ENCODE results near the gene BFAR. TPM values are rescaled to one million over a fixed set of nuclear protein-coding genes. Genes with fewer than 3 reads are reported as not detected.
A peak's percentile ranks its signal among the peaks of the same experiment; 100 is the strongest.
"Not testable (repeated sequence)": the region's sequence is repeated elsewhere in the genome, so short reads cannot be mapped to it uniquely, and the experiment has no call there.

The BFAR gene
- total RNA-seq, 1 experiment from 2014 or later = 55.8 TPM

GRCh38 chr16:14629919-14630619 lies 2.7 kb upstream of the BFAR start, which contains the start of gene PARN:
TSS of gene PARN (minus strand) at chr16:14630260. CDS start at chr16:14630125, 135 bp downstream.
- Histone ChIP-seq H3K79me2 (ENCODE audit: low read length) (peaks cover 67% of the 10 kb centered on the region), H3K27me3 (ENCODE audit: low read length) (no peaks in the 10 kb centered on the region), H2AFZ (ENCODE audit: low read length) (peak within 1 kb of the TSS; percentile 84; the same call in 1 of the 2 replicates), H3K4me1 (ENCODE audit: low read length) (peaks cover 36% of the 10 kb centered on the region), H3K9me2 (replicated peaks; ENCODE audit: insufficient read depth, low read length) (no peaks in the 10 kb centered on the region), H3K9me3 (ENCODE audit: low read length) (no peaks in the 10 kb centered on the region), H3K9ac (ENCODE audit: low read length) (peak within 1 kb of the TSS; percentile 97), H3K36me3 (ENCODE audit: insufficient read depth, low read length) (peaks cover 26% of the 10 kb centered on the region), H4K20me1 (ENCODE audit: insufficient read depth, low read depth, low read length) (peaks cover 11% of the 10 kb centered on the region), H3K4me2 (ENCODE audit: low read depth, low read length, poor library complexity, severe bottlenecking) (peak within 1 kb of the TSS; percentile 85), H3K4me3 (ENCODE audit: low read length) (peak within 1 kb of the TSS; percentile 88), H3K27ac (ENCODE audit: low read length) (peak within 1 kb of the TSS; percentile 68)
- peak; percentile 99 for DNase-seq

- Histone ChIP-seq H3K36me3 (ENCODE audit: insufficient read depth, low read length) (peaks cover 23% of the 10 kb centered on the region), H3K4me3 (ENCODE audit: low read length) (peak overlapping the region; percentile 33; the same call in 1 of the 2 replicates), H3K4me1 (ENCODE audit: low read length) (peaks cover 36% of the 10 kb centered on the region)
These were observed 2.0 kb upstream of the BFAR start for GRCh38 chr16:14630620-14631330.

GRCh38 chr16:14634389-14634725 lies 1.6 kb downstream of the BFAR start:
- peaks cover 79% of the 10 kb centered on the region for H3K79me2 ChIP-seq (ENCODE audit: low read length)
- H3K36me3 ChIP-seq (ENCODE audit: insufficient read depth, low read length) = peaks cover 11% of the 10 kb centered on the region; the same call in 1 of the 2 replicates
- peaks cover 22% of the 10 kb centered on the region for H3K4me1 ChIP-seq (ENCODE audit: low read length)
- no peaks in the 10 kb centered on the region for H3K9me3 ChIP-seq (ENCODE audit: low read length)
- H3K27ac ChIP-seq (ENCODE audit: low read length) = no peak overlapping the region
- DNase-seq = no peak
- no peaks in the 10 kb centered on the region for H3K27me3 ChIP-seq (ENCODE audit: low read length)
- H3K4me3 ChIP-seq (ENCODE audit: low read length) = peak overlapping the region; percentile 86
- no peaks in the 10 kb centered on the region for H3K9me2 ChIP-seq (replicated peaks; ENCODE audit: insufficient read depth, low read length)
- H4K20me1 ChIP-seq (ENCODE audit: insufficient read depth, low read depth, low read length) = peaks cover 40% of the 10 kb centered on the region
- peak overlapping the region; percentile 97 for H3K9ac ChIP-seq (ENCODE audit: low read length)
- H3K4me2 ChIP-seq (ENCODE audit: low read depth, low read length, poor library complexity, severe bottlenecking) = peak overlapping the region; percentile 84
- H2AFZ ChIP-seq (ENCODE audit: low read length) = no peak overlapping the region

More at GRCh38 chr16:14630620-14631330, 2.0 kb upstream of the BFAR start:
- not testable (repeated sequence) for H3K9me3 ChIP-seq (ENCODE audit: low read length); DNase-seq; H3K9me2 ChIP-seq (replicated peaks; ENCODE audit: insufficient read depth, low read length); H3K27me3 ChIP-seq (ENCODE audit: low read length)
- Histone ChIP-seq H3K4me2 (ENCODE audit: low read depth, low read length, poor library complexity, severe bottlenecking) (peak overlapping the region; percentile 69), H3K9ac (ENCODE audit: low read length) (peak overlapping the region; percentile 56), H3K79me2 (ENCODE audit: low read length) (peaks cover 72% of the 10 kb centered on the region), H2AFZ (ENCODE audit: low read length) (peak overlapping the region; percentile 84; the same call in 1 of the 2 replicates), H4K20me1 (ENCODE audit: insufficient read depth, low read depth, low read length) (peaks cover 17% of the 10 kb centered on the region), H3K27ac (ENCODE audit: low read length) (peak overlapping the region; percentile 65)

GRCh38 chr16:14635395-14636165 lies 2.8 kb downstream of the BFAR start:
- H3K27me3 ChIP-seq (ENCODE audit: low read length) = no peaks in the 10 kb centered on the region
- no peak for DNase-seq
- H4K20me1 ChIP-seq (ENCODE audit: insufficient read depth, low read depth, low read length) = peaks cover 44% of the 10 kb centered on the region
- H3K9me2 ChIP-seq (replicated peaks; ENCODE audit: insufficient read depth, low read length) = no peaks in the 10 kb centered on the region
- H3K79me2 ChIP-seq (ENCODE audit: low read length) = peaks cover 85% of the 10 kb centered on the region
- no peaks in the 10 kb centered on the region for H3K9me3 ChIP-seq (ENCODE audit: low read length)
- H3K4me1 ChIP-seq (ENCODE audit: low read length) = peaks cover 19% of the 10 kb centered on the region
- peaks cover 11% of the 10 kb centered on the region; the same call in 1 of the 2 replicates for H3K36me3 ChIP-seq (ENCODE audit: insufficient read depth, low read length)
- no peak overlapping the region for H2AFZ ChIP-seq (ENCODE audit: low read length)
- H3K27ac ChIP-seq (ENCODE audit: low read length) = no peak overlapping the region
- no peak overlapping the region for H3K4me3 ChIP-seq (ENCODE audit: low read length)
- H3K4me2 ChIP-seq (ENCODE audit: low read depth, low read length, poor library complexity, severe bottlenecking) = no peak overlapping the region
- no peak overlapping the region for H3K9ac ChIP-seq (ENCODE audit: low read length)

- H3K36me3 ChIP-seq (ENCODE audit: insufficient read depth, low read length) = peaks cover 11% of the 10 kb centered on the region; the same call in 1 of the 2 replicates
- H3K4me2 ChIP-seq (ENCODE audit: low read depth, low read length, poor library complexity, severe bottlenecking); H2AFZ ChIP-seq (ENCODE audit: low read length); H3K9me2 ChIP-seq (replicated peaks; ENCODE audit: insufficient read depth, low read length); H3K4me3 ChIP-seq (ENCODE audit: low read length); H3K9ac ChIP-seq (ENCODE audit: low read length); H3K27ac ChIP-seq (ENCODE audit: low read length); DNase-seq; H3K27me3 ChIP-seq (ENCODE audit: low read length); H3K9me3 ChIP-seq (ENCODE audit: low read length): not testable (repeated sequence)
- peaks cover 50% of the 10 kb centered on the region for H4K20me1 ChIP-seq (ENCODE audit: insufficient read depth, low read depth, low read length)
- peaks cover 93% of the 10 kb centered on the region for H3K79me2 ChIP-seq (ENCODE audit: low read length)
- peaks cover 17% of the 10 kb centered on the region for H3K4me1 ChIP-seq (ENCODE audit: low read length)
These were observed 3.6 kb downstream of the BFAR start for GRCh38 chr16:14636179-14636950.

GRCh38 chr16:14636951-14637240 lies 4.1 kb downstream of the BFAR start:
- peaks cover 54% of the 10 kb centered on the region for H4K20me1 ChIP-seq (ENCODE audit: insufficient read depth, low read depth, low read length)
- not testable (repeated sequence) for H3K27me3 ChIP-seq (ENCODE audit: low read length)

GRCh38 chr16:14640538-14640937 lies 7.8 kb downstream of the BFAR start:
- Histone ChIP-seq H3K4me1 (ENCODE audit: low read length) (no peaks in the 10 kb centered on the region), H3K79me2 (ENCODE audit: low read length) (peaks cover 94% of the 10 kb centered on the region), H3K4me2 (ENCODE audit: low read depth, low read length, poor library complexity, severe bottlenecking) (no peak overlapping the region), H3K9ac (ENCODE audit: low read length) (no peak overlapping the region), H3K9me3 (ENCODE audit: low read length) (no peaks in the 10 kb centered on the region), H3K27me3 (ENCODE audit: low read length) (no peaks in the 10 kb centered on the region), H3K27ac (ENCODE audit: low read length) (no peak overlapping the region), H3K36me3 (ENCODE audit: insufficient read depth, low read length) (peaks cover 24% of the 10 kb centered on the region), H4K20me1 (ENCODE audit: insufficient read depth, low read depth, low read length) (peaks cover 49% of the 10 kb centered on the region), H3K4me3 (ENCODE audit: low read length) (no peak overlapping the region), H3K9me2 (replicated peaks; ENCODE audit: insufficient read depth, low read length) (no peaks in the 10 kb centered on the region), H2AFZ (ENCODE audit: low read length) (no peak overlapping the region)
- no peak for DNase-seq

More at GRCh38 chr16:14636951-14637240, 4.1 kb downstream of the BFAR start:
- H3K27ac ChIP-seq (ENCODE audit: low read length); H3K9me2 ChIP-seq (replicated peaks; ENCODE audit: insufficient read depth, low read length); H3K4me2 ChIP-seq (ENCODE audit: low read depth, low read length, poor library complexity, severe bottlenecking); H3K9ac ChIP-seq (ENCODE audit: low read length); H2AFZ ChIP-seq (ENCODE audit: low read length); DNase-seq; H3K9me3 ChIP-seq (ENCODE audit: low read length); H3K4me3 ChIP-seq (ENCODE audit: low read length): not testable (repeated sequence)
- H3K79me2 ChIP-seq (ENCODE audit: low read length) = peaks cover 95% of the 10 kb centered on the region
- peaks cover 11% of the 10 kb centered on the region; the same call in 1 of the 2 replicates for H3K36me3 ChIP-seq (ENCODE audit: insufficient read depth, low read length)
- peaks cover 14% of the 10 kb centered on the region for H3K4me1 ChIP-seq (ENCODE audit: low read length)

Data from Karpas-422 (cell line).